ENCODE measurements around the gene ITGB8.

DNA sequence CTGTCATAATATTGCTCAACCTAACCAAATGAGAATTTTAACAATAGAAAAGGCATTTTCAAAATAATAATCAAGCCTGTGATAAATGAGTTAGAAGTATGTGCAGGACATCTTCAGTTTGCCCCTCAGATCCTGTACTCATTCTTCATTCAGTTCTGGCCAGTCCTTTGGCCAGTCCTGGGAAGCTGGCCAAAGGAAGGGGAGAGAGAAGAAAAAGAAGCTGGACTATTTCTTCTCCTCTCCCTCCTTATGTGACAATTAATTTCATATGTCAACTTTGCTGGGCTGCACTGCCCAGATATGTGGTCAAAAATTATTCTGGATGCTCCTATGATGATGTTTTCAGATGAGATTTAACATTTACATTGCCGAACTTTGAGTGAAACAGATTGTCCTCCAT lies 31.6 kb upstream of the ITGB8 start:
- TF ChIP-seq, protein P1, sequence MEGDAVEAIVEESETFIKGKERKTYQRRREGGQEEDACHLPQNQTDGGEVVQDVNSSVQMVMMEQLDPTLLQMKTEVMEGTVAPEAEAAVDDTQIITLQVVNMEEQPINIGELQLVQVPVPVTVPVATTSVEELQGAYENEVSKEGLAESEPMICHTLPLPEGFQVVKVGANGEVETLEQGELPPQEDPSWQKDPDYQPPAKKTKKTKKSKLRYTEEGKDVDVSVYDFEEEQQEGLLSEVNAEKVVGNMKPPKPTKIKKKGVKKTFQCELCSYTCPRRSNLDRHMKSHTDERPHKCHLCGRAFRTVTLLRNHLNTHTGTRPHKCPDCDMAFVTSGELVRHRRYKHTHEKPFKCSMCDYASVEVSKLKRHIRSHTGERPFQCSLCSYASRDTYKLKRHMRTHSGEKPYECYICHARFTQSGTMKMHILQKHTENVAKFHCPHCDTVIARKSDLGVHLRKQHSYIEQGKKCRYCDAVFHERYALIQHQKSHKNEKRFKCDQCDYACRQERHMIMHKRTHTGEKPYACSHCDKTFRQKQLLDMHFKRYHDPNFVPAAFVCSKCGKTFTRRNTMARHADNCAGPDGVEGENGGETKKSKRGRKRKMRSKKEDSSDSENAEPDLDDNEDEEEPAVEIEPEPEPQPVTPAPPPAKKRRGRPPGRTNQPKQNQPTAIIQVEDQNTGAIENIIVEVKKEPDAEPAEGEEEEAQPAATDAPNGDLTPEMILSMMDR (IDR thresholded peaks at IDR 0.05): no peak
- TF ChIP-seq, protein P2, sequence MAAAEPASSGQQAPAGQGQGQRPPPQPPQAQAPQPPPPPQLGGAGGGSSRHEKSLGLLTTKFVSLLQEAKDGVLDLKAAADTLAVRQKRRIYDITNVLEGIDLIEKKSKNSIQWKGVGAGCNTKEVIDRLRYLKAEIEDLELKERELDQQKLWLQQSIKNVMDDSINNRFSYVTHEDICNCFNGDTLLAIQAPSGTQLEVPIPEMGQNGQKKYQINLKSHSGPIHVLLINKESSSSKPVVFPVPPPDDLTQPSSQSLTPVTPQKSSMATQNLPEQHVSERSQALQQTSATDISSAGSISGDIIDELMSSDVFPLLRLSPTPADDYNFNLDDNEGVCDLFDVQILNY (CRISPR knock-in tag; IDR thresholded peaks at IDR 0.05): no peak
- TF ChIP-seq, protein P3, sequence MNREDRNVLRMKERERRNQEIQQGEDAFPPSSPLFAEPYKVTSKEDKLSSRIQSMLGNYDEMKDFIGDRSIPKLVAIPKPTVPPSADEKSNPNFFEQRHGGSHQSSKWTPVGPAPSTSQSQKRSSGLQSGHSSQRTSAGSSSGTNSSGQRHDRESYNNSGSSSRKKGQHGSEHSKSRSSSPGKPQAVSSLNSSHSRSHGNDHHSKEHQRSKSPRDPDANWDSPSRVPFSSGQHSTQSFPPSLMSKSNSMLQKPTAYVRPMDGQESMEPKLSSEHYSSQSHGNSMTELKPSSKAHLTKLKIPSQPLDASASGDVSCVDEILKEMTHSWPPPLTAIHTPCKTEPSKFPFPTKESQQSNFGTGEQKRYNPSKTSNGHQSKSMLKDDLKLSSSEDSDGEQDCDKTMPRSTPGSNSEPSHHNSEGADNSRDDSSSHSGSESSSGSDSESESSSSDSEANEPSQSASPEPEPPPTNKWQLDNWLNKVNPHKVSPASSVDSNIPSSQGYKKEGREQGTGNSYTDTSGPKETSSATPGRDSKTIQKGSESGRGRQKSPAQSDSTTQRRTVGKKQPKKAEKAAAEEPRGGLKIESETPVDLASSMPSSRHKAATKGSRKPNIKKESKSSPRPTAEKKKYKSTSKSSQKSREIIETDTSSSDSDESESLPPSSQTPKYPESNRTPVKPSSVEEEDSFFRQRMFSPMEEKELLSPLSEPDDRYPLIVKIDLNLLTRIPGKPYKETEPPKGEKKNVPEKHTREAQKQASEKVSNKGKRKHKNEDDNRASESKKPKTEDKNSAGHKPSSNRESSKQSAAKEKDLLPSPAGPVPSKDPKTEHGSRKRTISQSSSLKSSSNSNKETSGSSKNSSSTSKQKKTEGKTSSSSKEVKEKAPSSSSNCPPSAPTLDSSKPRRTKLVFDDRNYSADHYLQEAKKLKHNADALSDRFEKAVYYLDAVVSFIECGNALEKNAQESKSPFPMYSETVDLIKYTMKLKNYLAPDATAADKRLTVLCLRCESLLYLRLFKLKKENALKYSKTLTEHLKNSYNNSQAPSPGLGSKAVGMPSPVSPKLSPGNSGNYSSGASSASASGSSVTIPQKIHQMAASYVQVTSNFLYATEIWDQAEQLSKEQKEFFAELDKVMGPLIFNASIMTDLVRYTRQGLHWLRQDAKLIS (CRISPR knock-in tag; IDR thresholded peaks at IDR 0.05; ENCODE audit: borderline replicate concordance): no peak
- TF ChIP-seq, protein P4, sequence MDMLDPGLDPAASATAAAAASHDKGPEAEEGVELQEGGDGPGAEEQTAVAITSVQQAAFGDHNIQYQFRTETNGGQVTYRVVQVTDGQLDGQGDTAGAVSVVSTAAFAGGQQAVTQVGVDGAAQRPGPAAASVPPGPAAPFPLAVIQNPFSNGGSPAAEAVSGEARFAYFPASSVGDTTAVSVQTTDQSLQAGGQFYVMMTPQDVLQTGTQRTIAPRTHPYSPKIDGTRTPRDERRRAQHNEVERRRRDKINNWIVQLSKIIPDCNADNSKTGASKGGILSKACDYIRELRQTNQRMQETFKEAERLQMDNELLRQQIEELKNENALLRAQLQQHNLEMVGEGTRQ (CRISPR knock-in tag; IDR thresholded peaks at IDR 0.05): no peak
- TF ChIP-seq, protein P5, sequence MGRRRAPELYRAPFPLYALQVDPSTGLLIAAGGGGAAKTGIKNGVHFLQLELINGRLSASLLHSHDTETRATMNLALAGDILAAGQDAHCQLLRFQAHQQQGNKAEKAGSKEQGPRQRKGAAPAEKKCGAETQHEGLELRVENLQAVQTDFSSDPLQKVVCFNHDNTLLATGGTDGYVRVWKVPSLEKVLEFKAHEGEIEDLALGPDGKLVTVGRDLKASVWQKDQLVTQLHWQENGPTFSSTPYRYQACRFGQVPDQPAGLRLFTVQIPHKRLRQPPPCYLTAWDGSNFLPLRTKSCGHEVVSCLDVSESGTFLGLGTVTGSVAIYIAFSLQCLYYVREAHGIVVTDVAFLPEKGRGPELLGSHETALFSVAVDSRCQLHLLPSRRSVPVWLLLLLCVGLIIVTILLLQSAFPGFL (CRISPR knock-in tag; IDR thresholded peaks at IDR 0.05; ENCODE audit: borderline replicate concordance): no peak
- no peak for TF ChIP-seq SMAD3 (CRISPR knock-in tag; IDR thresholded peaks at IDR 0.05; ENCODE audit: borderline replicate concordance)
- TF ChIP-seq SP1 (CRISPR knock-in tag; conservative IDR thresholded peaks at IDR 0.05): no peak
- TF ChIP-seq, protein P6, sequence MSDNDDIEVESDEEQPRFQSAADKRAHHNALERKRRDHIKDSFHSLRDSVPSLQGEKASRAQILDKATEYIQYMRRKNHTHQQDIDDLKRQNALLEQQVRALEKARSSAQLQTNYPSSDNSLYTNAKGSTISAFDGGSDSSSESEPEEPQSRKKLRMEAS (CRISPR knock-in tag; IDR thresholded peaks at IDR 0.05): no peak
